ENCODE results near the gene DMBT1. TPM values are rescaled to one million over a fixed set of nuclear protein-coding genes. Genes with fewer than 3 reads are reported as not detected.

DMBT1 gene
- total and polyA plus RNA-seq, 8 donors, result 0.21 to 242 (median 1.3) TPM

DNA sequence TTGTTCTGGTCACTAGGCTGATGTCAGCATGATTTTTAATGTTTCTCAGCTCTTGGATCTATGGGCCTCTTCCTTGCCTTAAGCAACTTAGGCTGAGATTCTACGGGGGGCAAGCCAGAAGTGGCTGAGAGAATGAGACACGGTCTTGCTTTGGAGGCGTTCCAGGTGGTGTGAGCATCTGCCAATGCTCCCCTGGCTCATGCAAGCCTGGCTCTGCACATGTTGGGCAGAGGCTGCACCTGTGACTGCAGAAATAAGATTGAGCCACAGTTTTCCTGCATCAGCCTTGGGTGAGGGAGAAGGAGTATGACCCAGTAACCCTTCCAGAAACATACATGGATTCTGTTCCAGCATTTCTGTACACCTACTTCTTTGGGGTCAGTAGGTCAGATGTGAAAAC, 97.2 kb downstream of the DMBT1 start:
- TF ChIP-seq CTCF (IDR thresholded peaks at IDR 0.05), result no peak
- intact Hi-C loops (cut with DNase I), result no loop called here
- Histone ChIP-seq H3K27me3 (no peaks in the 10 kb centered on the region), H3K9me3 (no peaks in the 10 kb centered on the region), H3K27ac (no peak overlapping the region), H3K4me1 (no peaks in the 10 kb centered on the region), H3K4me3 (no peak overlapping the region), H3K36me3 (no peaks in the 10 kb centered on the region)
- ATAC-seq, result no peak
- DNase-seq, result no peak

DNA sequence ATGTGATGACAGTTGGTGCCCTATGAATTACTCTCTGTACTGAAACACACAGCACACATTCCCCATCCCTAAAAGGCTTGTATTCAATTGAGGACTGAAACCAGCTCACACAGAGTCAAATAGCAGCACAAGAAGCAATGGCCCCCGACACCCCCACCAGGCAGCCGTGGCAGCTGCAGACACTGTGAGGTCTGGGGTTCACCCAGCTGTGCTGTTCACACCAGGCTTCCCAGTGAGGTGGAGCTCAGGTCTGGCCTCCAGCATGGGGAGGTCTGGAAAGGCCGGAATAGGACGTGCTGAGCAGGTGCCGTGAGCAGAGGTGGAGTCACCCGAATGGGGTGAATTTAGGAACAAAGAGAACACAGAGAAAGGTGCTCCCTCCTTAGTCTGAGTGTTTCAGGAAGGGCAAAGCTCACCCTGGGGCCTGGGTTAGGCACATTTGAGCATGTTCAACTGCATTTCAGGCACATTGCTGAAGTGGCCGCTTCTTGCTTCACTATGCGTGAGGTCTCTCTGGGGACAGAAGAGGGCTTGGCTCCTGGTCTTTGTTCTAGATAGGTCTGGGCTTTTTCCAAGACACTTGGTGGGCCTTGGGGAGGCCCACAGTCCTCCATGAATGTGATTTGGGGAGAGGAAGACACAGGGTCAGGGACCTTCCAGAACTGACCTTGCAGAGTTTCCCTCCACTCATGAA, 97.9 kb downstream of the DMBT1 start:
- Histone ChIP-seq H3K27me3 (no peaks in the 10 kb centered on the region), H3K27ac (no peak overlapping the region), H3K9me3 (no peaks in the 10 kb centered on the region), H3K36me3 (no peaks in the 10 kb centered on the region), H3K4me1 (no peaks in the 10 kb centered on the region), H3K4me3 (no peak overlapping the region)
- TF ChIP-seq CTCF (IDR thresholded peaks at IDR 0.05), result no peak
- intact Hi-C loops (cut with DNase I), result no loop called here
- ATAC-seq (no peak), DNase-seq (no peak)

DNA sequence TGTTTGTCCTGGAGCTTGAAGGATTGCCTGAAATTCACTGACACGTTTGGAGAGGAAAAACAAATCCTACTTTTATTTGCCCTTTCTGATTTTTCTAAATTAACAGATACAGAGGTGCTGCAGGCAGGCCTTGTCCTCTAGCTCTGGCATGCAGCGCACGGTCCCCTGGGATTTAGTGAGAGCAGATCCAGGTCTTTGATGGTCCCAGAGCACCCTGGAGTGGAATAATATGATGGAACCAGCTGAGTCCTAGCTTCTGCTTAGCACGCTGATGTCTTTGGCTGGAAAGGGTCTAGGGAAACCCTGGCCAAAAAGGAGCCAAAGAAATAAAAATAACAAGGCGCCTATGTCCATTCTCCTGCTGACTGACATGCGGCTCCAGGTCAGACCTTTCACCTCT, 98.6 kb downstream of the DMBT1 start:
- no peak overlapping the region for H3K27ac ChIP-seq
- ATAC-seq (no peak), DNase-seq (no peak)
- H3K4me3 ChIP-seq, result no peak overlapping the region
- H3K4me1 ChIP-seq, result no peaks in the 10 kb centered on the region
- H3K27me3 ChIP-seq, result no peaks in the 10 kb centered on the region
- no peaks in the 10 kb centered on the region for H3K36me3 ChIP-seq
- no peak for TF ChIP-seq CTCF (IDR thresholded peaks at IDR 0.05)
- H3K9me3 ChIP-seq, result no peaks in the 10 kb centered on the region
- intact Hi-C loops (cut with DNase I), result no loop called here

- no peaks in the 10 kb centered on the region for H3K4me1 ChIP-seq
- no peak overlapping the region for H3K4me3 ChIP-seq
- H3K27me3 ChIP-seq, result no peaks in the 10 kb centered on the region
- H3K9me3 ChIP-seq, result no peaks in the 10 kb centered on the region
- DNase-seq, result no peak
- TF ChIP-seq CTCF (IDR thresholded peaks at IDR 0.05), result no peak
- intact Hi-C loops (cut with DNase I), result no loop called here
- H3K36me3 ChIP-seq, result no peaks in the 10 kb centered on the region
- no peak for ATAC-seq
- H3K27ac ChIP-seq, result no peak overlapping the region
Observed at GRCh38 chr10:122659651-122660050, 99.1 kb downstream of the DMBT1 start.

DNA sequence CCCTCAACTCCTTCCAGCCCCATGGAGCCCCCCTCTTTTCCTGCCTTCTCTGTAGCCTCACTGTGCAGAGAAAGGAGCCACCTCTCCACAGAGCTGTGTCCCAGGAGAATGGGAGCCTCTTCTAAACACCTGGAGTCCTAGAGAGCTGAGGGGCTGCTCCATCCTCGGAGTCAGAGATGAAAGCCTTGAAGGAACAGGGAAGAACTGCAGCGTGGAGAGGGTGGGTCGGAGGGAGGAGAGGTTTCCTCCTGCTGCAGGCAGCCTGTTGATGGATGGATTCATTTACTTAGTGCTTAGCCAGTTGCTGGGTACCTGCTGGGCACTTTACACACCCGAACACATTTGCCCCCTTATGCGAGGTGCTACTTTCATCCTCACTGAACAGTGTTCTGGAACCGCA, 100.1 kb downstream of the DMBT1 start:
- Histone ChIP-seq H3K36me3 (no peaks in the 10 kb centered on the region), H3K4me1 (no peaks in the 10 kb centered on the region), H3K9me3 (no peaks in the 10 kb centered on the region), H3K27ac (no peak overlapping the region), H3K27me3 (no peaks in the 10 kb centered on the region), H3K4me3 (no peak overlapping the region)
- no peak for DNase-seq
- intact Hi-C loops (cut with DNase I), result no loop called here
- ATAC-seq, result no peak
- TF ChIP-seq CTCF (IDR thresholded peaks at IDR 0.05), result no peak

All from left lung (tissue), 10 donors.